HG03469 (cell line): ENCODE results near the gene ACBD5.
A peak's percentile ranks its signal among the peaks of the same experiment; 100 is the strongest.

Experiments used
- ATAC-seq: cut with Tn5 transposase; IDR thresholded peaks from one replicate; pipeline ENCODE4 v1.9.1; 2021; ENCODE audit warnings: mild to moderate bottlenecking, moderate library complexity, moderate number of reproducible peaks; ENCODE audit not compliant: unreplicated experiment

The ACBD5 gene

DNA sequence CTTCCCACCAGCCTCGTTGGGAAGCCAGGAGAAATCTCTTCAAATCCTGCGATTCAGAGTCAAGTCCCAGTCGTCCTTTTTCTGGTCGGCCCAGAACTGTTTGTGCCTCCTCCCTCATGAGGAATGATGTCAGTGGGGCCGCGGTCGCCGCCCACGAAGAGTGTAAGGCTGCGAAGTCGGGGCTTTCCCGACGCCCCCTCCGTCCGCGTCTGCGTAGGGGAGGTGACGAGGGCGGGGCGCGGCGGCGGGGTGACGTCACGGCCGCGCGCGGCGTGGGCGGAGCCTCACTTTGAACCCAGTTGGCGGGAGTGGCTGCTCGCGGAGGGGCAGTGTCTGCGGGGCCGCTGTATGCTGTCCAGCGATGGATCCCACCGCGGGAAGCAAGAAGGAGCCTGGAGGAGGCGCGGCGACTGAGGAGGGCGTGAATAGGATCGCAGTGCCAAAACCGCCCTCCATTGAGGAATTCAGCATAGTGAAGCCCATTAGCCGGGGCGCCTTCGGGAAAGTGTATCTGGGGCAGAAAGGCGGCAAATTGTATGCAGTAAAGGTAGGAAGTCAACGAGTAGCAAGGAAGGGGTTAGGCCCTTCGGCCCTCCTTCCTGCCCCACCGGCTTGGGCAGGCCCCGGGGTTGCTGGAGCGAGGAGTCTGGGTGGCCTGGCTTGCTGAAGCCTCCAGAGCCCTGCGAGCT lies 85.4 kb downstream of the ACBD5 start, which contains the start of gene MASTL:
MASTL (plus strand) TSS at position 287 of the 689 bp plus-strand sequence; CDS start at position 362, 75 bp downstream.
- ATAC-seq = peak; percentile 81

DNA sequence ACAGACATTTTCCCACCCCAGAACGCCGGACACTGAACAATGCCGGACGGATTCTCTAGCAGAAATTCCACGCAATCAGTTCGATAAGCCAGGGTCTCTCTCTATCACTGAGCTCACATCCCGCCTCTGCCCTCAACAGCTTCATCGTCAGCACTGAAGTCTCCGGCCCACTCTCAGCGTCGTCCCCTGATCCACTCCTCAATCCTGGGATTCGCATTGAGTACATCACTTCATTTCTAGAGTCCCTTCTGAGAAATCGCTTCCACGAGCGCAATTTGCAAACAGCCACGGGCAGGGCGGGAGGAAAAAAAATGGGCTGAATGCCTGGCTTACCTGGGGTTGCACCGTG lies 86.8 kb downstream of the ACBD5 start:
- ATAC-seq = no peak

DNA sequence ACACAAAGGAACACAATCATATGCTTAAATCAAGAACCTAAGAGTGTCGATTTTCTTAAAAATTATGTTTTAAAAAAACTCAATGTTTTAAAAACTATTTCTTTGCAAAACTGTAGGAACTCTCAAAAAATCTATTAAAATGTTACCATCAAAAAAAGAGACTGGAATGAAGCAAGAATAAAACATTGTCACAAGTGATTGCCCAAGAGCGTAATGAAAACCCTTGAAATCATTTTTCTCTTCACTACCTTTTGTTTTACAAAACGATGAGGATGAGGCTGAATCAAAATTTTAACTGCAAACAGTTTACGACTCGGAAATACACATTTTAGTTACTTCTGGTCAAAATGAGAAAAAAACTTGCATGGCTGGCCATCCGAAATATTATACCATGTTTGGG lies 87.3 kb downstream of the ACBD5 start:
- ATAC-seq = no peak

DNA sequence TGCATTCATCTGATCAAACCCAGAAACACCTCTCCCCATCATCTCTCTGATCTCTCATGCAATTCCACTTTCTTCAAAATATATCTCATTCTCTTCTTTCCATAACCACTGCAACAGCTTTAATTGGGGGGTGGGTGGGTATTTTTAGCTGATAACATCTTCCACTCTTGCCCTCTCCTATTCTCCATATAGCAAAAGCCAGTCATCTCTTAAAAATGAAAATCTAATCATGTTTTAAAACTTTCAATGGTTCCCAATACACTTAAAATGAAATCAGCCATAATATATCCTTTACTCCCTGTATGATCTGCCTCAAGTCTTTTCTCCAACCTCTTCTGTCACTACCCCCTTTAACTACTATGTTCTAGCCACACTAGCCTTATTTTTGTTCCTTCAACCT lies 87.9 kb downstream of the ACBD5 start:
- no peak for ATAC-seq

DNA sequence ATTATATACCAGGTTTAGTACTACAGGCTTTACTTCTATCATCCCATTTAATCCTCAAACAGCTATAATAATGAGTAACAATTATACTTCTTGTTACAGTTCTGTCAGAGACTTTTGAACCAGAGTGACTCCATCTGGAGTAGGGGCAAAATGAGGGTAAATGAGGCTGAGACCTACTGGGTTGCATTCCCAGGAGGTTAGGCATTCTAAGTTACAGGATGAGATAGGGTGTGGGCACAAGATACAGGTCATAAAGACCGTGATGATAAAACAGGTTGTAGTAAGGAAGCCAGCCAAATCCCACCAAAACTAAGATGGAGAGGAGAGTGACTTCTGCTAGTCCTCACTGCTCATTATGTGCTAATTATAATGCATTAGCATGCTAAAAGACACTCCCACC lies 90.3 kb downstream of the ACBD5 start:
- no peak for ATAC-seq

DNA sequence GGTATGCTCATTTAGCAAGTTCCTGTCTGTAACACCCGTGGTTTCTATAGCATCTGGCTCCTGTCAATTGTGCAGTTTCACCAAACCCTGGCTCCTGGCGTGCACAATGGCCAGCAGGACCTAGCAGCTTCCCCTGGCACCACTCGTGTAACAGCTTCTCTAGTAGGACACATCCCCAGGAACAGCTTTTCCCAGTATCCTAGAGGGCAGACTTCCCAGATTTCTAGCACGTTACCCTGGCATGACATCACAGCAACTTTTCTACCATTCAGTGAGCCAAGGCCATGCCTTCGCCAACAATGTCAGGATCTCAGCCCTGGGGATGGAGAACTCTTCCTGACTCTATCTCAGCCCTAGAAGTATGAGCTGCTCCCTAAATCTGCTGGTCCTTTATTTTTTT lies 92.9 kb downstream of the ACBD5 start:
- no peak for ATAC-seq

DNA sequence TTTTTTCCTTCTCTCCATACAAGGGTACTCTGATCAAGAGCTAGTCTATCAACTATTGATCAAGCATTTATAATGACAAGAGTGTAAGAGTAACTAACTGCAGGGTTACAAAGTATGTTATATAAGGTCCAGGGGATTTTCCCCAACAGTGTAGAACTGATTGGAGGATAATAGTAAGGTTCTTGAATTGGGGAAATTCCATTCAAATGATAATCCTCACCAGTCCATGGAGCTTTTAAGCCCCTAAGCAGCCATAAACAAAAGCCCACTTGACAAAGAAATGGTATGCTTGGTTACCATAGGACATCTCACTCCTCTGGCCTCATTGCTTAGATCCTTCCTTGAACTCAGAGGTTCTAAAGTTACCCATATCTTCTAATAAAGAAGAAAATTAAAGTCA lies 94.7 kb downstream of the ACBD5 start:
- ATAC-seq = no peak
